T-cell (primary cell): ENCODE data around the gene SCAI. TPM values are rescaled to one million over a fixed set of nuclear protein-coding genes. Genes with fewer than 3 reads are reported as not detected.
A peak's percentile ranks its signal among the peaks of the same experiment; 100 is the strongest.
"Not testable (repeated sequence)": the region's sequence is repeated elsewhere in the genome, so short reads cannot be mapped to it uniquely, and the experiment has no call there.

Experiments used
- ATAC-seq, 4 experiments: fragments of 200-7000 bp in 3 of 4; fragments of 150-1000 bp in 1 of 4; cut with Tn5 transposase; replicated peaks in 1 of 4; 1 replicate in 3 of 4; 2 replicates in 1 of 4; pipeline ENCODE4 v1.10.0; 2021; ENCODE audit warnings: moderate library complexity in 3 of 4, mild to moderate bottlenecking in 2 of 4, moderate number of reproducible peaks in 1 of 4
- CTCF ChIA-PET, 2 donors: fragments of 300-600 bp; sonication (Branson Sonifier 250); formaldehyde crosslinking; loops; one replicate each; lab custom pipeline; 2022; ENCODE audit warnings: antibody characterized with exemption in 2 of 2; lab: Charles Lee
- POLR2A ChIA-PET, 2 donors: fragments of 300-600 bp; sonication (Branson Sonifier 250); formaldehyde crosslinking; loops; one replicate each; lab custom pipeline; 2022; ENCODE audit warnings: antibody characterized with exemption in 2 of 2; lab: Charles Lee
- DNase-seq, 35 experiments: peaks; one replicate each; pipeline versions ENCODE4 v3.0.0 to v3.0.0-alpha.2; 2013 to 2023
- H3K27ac ChIP-seq: one replicate; pipeline ENCODE4 v1.5.1; 2013; ENCODE audit warnings: low read length
- H3K27me3 ChIP-seq, 2 experiments: replicated peaks in 1 of 2; 1 replicate in 1 of 2; 2 replicates in 1 of 2; pipeline versions ENCODE4 v1.6.1 to v1.7.0; 2013; ENCODE audit warnings: low read length in 1 of 2, mixed read lengths in 1 of 2; ENCODE audit not compliant: control insufficient read depth in 2 of 2, insufficient read depth in 2 of 2; ENCODE audit errors: extremely low read depth in 1 of 2
- H3K36me3 ChIP-seq, 2 donors: 1 replicate in 1 of 2; 2 replicates in 1 of 2; pipeline versions ENCODE4 v1.6.1 to v1.7.0; 2013; ENCODE audit warnings: low read length in 1 of 2; ENCODE audit not compliant: control insufficient read depth in 2 of 2, insufficient read depth in 1 of 2; ENCODE audit errors: extremely low read depth in 1 of 2
- H3K4me1 ChIP-seq, 2 experiments: 1 replicate in 1 of 2; 2 replicates in 1 of 2; pipeline versions ENCODE4 v1.6.1 to v1.7.0; 2013; ENCODE audit warnings: low read length in 2 of 2, mixed read lengths in 1 of 2; ENCODE audit not compliant: insufficient read depth in 2 of 2, control insufficient read depth in 1 of 2; ENCODE audit errors: extremely low read depth in 1 of 2
- H3K4me3 ChIP-seq, 2 donors: 1 replicate in 1 of 2; 2 replicates in 1 of 2; pipeline versions ENCODE4 v1.5.1 to v1.7.0; 2013; ENCODE audit warnings: mild to moderate bottlenecking in 2 of 2, low read length in 1 of 2, moderate library complexity in 1 of 2; ENCODE audit not compliant: control insufficient read depth in 1 of 2; ENCODE audit errors: extremely low read depth in 1 of 2
- H3K9me3 ChIP-seq: 2 replicates; pipeline ENCODE4 v1.7.0; 2013
- H3K27ac Mint-ChIP-seq, 2 donors: one replicate each; pipeline ENCODE4 v1.8.0; 2020 to 2021; ENCODE audit warnings: mild to moderate bottlenecking in 2 of 2, mixed read lengths in 2 of 2
- H3K27me3 Mint-ChIP-seq, 2 donors: one replicate each; pipeline ENCODE4 v1.8.0; 2021 to 2022; ENCODE audit warnings: mixed read lengths in 2 of 2
- H3K36me3 Mint-ChIP-seq: one replicate; pipeline ENCODE4 v1.8.0; 2021; ENCODE audit warnings: mixed read lengths
- H3K4me1 Mint-ChIP-seq, 3 donors: one replicate each; pipeline ENCODE4 v1.8.0; 2020 to 2022; ENCODE audit warnings: mixed read lengths in 3 of 3, mild to moderate bottlenecking in 1 of 3
- H3K4me3 Mint-ChIP-seq, 3 donors: one replicate each; pipeline ENCODE4 v1.8.0; 2020 to 2022; ENCODE audit warnings: mild to moderate bottlenecking in 3 of 3, mixed read lengths in 3 of 3, moderate library complexity in 3 of 3
- H3K9me3 Mint-ChIP-seq, 3 donors: one replicate each; pipeline ENCODE4 v1.8.0; 2020 to 2022; ENCODE audit warnings: mixed read lengths in 3 of 3
- WGBS: methylation state at CpG from one replicate; pipeline ENCODE4 v1.1.5; 2013; ENCODE audit warnings: missing lambda C conversion rate; ENCODE audit not compliant: insufficient coverage; 5-methylcytosine and 5-hydroxymethylcytosine counted together
- total RNA-seq, 35 experiments: library from RNA in 6 of 35; stranded (reverse) in 6 of 35; fragments of 120-200 nt in 1 of 35; gene quantifications; one replicate each; pipeline versions ENCODE4 v1.2.1 to v1.2.4 and lab custom pipeline; 2013 to 2026

The SCAI gene
- total RNA-seq, 5 donors from 2014 or later (not counting 1 experiment from before 2014, with no cell fraction given) = 11.4 to 14.3 (median 13.3) TPM

DNA sequence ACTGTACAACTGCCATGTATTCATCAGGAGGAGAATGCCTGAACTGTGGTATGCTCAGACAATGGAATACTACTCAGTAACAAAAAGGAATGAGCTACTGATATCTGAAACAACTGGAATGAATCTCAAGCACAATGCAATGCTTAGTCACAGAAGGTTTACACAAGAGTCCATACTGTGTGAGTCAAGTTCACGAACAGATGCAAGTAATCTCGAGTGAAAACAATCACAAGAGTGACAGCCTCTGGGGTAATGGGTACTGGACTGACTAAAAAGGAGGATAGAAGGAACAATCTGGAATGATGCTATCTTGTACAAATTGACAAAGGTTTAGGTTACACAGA is 182.9 kb downstream of the SCAI start:
- H3K4me3 Mint-ChIP-seq = no peak overlapping the region
- peaks cover 15% of the 10 kb centered on the region for H3K36me3 Mint-ChIP-seq
- H3K9me3 Mint-ChIP-seq = no peaks in the 10 kb centered on the region
- ChIA-PET POLR2A (no interaction called here), CTCF (no interaction called here)
- ATAC-seq = no peak
- H3K27ac ChIP-seq = no peak overlapping the region
- H3K27me3 Mint-ChIP-seq = no peaks in the 10 kb centered on the region
- H3K27ac Mint-ChIP-seq = no peak overlapping the region
- no peaks in the 10 kb centered on the region for H3K27me3 ChIP-seq
- no peak overlapping the region for H3K4me3 ChIP-seq
- no peaks in the 10 kb centered on the region for H3K36me3 ChIP-seq
- WGBS = 100% methylated on average over 1 of the region's 2 CpGs
- peaks cover 18 to 20% (median 18%) of the 10 kb centered on the region in 3 donors for H3K4me1 Mint-ChIP-seq
- peaks cover 11 to 21% of the 10 kb centered on the region in 2 experiments for H3K4me1 ChIP-seq
- no peaks in the 10 kb centered on the region for H3K9me3 ChIP-seq
- DNase-seq = no peak

DNA sequence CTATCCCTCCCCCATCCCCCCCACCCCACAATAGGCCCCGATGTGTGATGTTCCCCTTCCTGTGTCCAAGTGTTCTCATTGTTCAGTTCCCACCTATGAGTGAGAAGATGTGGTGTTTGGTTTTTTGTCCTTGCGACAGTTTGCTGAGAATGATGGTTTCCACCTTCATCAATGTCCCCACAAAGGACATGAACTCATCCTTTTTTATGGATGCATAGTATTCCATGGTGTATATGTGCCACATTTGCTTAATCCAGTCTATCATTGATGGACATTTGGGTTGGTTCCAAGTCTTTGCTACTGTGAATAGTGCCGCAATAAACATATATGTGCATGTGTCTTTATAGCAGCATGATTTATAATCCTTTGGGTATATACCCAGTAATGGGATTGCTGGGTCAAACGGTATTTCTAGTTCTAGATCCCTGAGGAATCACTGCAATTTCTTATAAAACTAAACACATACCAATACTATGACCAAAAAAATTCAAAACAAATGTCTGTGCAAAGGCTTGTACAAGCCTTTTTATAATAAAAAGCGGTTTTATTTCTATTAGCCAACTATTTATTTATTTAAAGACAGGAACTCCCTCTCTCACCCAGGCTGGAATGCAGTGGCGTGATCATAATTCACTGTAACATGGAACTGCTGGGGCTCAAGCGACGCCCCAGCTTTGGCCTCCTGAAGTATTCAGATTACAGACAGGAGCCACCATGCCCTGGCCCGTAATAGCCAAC is 183.5 kb downstream of the SCAI start:
- H3K27me3 Mint-ChIP-seq, DNase-seq, H3K9me3 ChIP-seq, H3K27me3 ChIP-seq, H3K36me3 ChIP-seq, H3K9me3 Mint-ChIP-seq, CTCF ChIA-PET, H3K4me3 Mint-ChIP-seq, H3K27ac ChIP-seq, H3K4me3 ChIP-seq, ATAC-seq, H3K27ac Mint-ChIP-seq: not testable (repeated sequence)
- POLR2A ChIA-PET = interaction anchor here (0.5 to 0.7 kb wide), 2 partner anchors 9 to 20 kb away, joined by 3 to 5 read pairs; no protein-coding TSS in a partner anchor
- peaks cover 12 to 14% (median 12%) of the 10 kb centered on the region in 3 donors for H3K4me1 Mint-ChIP-seq
- H3K4me1 ChIP-seq = peaks cover 11 to 16% of the 10 kb centered on the region in 2 experiments
- peaks cover 15% of the 10 kb centered on the region for H3K36me3 Mint-ChIP-seq
- 97% methylated on average over 5 of the region's 9 CpGs for WGBS

DNA sequence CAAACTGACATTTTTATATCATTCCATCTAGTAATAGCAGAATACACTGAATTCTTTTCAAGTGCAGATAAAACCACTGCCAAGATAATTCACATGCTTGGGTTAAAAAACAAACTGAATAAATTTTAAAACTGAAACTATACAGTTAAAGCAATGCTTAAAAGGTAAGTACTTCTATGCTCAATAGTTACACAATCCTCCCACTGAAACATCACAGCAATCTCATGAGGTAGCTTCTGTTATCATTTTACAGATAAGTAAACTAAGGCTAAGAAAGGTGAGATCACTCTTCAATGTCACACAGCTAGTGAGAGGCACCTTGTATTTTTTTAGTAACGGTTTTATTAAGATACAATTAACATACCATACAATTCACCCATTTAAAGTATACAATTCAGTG is 189.1 kb downstream of the SCAI start:
- WGBS = no CpG with 5 or more reads among the region's 1 CpG

DNA sequence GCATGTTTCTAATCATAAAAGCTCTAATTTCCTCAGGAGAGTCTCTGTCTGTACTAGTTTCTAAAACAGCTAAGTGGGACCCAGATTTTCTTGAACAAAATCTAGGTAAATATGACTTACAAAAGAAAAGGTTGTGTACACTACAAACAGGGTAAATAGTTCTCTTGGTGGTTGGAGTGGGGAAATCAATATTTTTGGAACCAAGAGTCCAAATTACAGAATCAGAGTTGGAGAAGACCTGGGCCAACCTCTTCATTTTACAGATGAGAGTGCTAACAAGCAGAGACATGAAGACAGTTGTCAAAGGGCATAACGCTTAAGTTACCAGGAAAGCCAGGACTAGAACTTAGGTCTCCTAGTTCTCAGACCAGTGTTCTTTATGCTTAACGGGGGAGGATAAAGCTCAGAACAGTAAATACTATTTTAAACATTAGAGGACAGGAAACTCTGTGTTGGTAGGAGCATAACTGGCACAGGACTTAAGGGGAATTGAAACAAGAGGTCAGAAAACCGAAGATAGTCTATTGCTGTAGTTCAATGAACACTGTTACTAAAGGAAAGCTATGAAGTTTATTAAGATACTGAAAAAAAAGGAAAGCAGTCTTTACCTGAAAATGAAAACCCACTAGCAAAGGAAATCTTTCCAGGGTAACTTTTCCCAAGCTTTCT is 193.1 kb downstream of the SCAI start:
- Mint-ChIP-seq H3K4me1 (peaks cover 0 to 3% (median 0%) of the 10 kb centered on the region in 3 donors), H3K4me3 (no peak overlapping the region), H3K36me3 (peaks cover 14% of the 10 kb centered on the region), H3K27me3 (no peaks in the 10 kb centered on the region), H3K9me3 (no peaks in the 10 kb centered on the region), H3K27ac (no peak overlapping the region)
- H3K9me3 ChIP-seq = no peaks in the 10 kb centered on the region
- DNase-seq (no peak), ATAC-seq (no peak)
- no CpG with 5 or more reads among the region's 3 CpGs for WGBS
- no peak overlapping the region for H3K4me3 ChIP-seq
- CTCF ChIA-PET = interaction anchor here in 1 of 2 donors (1.5 kb wide), 1 partner anchor 16 kb away, joined by 3 read pairs; no protein-coding TSS in a partner anchor
- no peaks in the 10 kb centered on the region for H3K36me3 ChIP-seq
- no peaks in the 10 kb centered on the region for H3K27me3 ChIP-seq
- H3K4me1 ChIP-seq = no peaks in the 10 kb centered on the region
- POLR2A ChIA-PET = interaction anchor here in 1 of 2 donors (0.6 kb wide), 2 partner anchors 9 to 16 kb away, joined by 3 read pairs; no protein-coding TSS in a partner anchor
- H3K27ac ChIP-seq = no peak overlapping the region

More for the DNA sequence above, 189.1 kb downstream of the SCAI start:
- Histone ChIP-seq H3K9me3 (no peaks in the 10 kb centered on the region), H3K4me1 (no peaks in the 10 kb centered on the region), H3K27ac (no peak overlapping the region), H3K27me3 (no peaks in the 10 kb centered on the region), H3K4me3 (no peak overlapping the region), H3K36me3 (no peaks in the 10 kb centered on the region)
- POLR2A ChIA-PET = no interaction called here
- Mint-ChIP-seq H3K36me3 (peaks cover 17% of the 10 kb centered on the region), H3K27ac (no peak overlapping the region), H3K27me3 (no peaks in the 10 kb centered on the region), H3K4me3 (no peak overlapping the region), H3K4me1 (peaks cover 0 to 3% (median 0%) of the 10 kb centered on the region in 3 donors), H3K9me3 (no peaks in the 10 kb centered on the region)
- CTCF ChIA-PET = no interaction called here
- ATAC-seq (no peak), DNase-seq (no peak)

DNA sequence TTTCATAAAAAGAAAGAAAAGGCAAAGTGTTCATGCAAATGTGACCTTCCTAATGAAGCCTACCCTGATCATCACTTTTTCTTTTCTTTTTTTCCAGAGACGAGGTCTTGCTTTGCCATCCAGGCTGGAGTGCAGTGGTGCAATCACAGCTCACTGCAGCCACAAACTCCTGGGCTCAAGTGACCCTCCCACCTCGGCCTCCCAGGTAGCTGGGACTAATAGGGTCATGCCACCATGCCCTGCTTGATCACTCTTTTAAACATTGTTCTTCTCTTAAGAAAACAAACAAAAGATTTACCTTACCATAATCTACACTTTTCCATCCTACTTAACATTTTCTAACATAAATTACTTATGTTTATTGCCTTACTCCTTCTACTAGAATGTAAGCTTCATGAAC is 193.9 kb downstream of the SCAI start:
- Histone ChIP-seq H3K4me3 (no peak overlapping the region), H3K36me3 (no peaks in the 10 kb centered on the region), H3K9me3 (no peaks in the 10 kb centered on the region), H3K27ac (no peak overlapping the region), H3K27me3 (no peaks in the 10 kb centered on the region), H3K4me1 (no peaks in the 10 kb centered on the region)
- Mint-ChIP-seq H3K27me3 (no peaks in the 10 kb centered on the region), H3K4me3 (no peak overlapping the region), H3K4me1 (peaks cover 0 to 3% (median 0%) of the 10 kb centered on the region in 3 donors), H3K27ac (peak overlapping the region in 1 of 2 donors; percentile 31), H3K9me3 (no peaks in the 10 kb centered on the region), H3K36me3 (peaks cover 14% of the 10 kb centered on the region)
- DNase-seq (no peak), ATAC-seq (no peak)
- 95% methylated on average over 2 of the region's 2 CpGs for WGBS
- POLR2A ChIA-PET = no interaction called here
- CTCF ChIA-PET = interaction anchor here in 1 of 2 donors (1.5 kb wide), 1 partner anchor 16 kb away, joined by 3 read pairs; no protein-coding TSS in a partner anchor

DNA sequence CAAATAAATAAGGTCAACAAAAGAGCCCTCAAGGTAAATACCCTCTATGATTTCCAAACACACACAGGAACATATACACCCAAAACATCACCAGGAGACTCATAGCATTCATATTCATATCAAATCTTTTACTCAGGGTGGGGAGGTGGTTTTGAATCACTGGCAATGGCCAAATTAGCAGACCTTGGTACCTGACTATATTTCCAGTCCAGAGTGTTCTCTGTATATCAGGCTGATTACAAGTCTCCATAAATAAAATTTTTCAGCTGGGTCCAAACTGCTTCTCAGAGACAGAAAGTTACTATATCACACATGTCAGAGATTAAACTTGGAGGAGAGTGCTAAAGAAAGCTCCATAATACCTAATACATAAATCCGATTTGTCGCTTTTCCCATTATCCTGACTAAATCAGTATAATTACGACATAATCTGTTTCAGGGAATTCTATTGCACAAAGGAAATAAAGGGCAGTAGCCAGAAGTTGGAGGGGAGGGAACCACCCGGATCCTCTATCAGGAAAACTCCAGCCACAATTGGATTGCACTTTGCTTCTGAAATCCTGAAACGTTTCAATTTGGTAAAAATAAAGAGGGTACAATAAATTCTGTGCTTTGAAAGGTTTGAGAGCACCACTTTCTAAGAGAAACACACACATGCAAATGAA is 195.5 kb downstream of the SCAI start:
- no peaks in the 10 kb centered on the region for H3K4me1 ChIP-seq
- ATAC-seq = no peak
- H3K27ac ChIP-seq = no peak overlapping the region
- Mint-ChIP-seq H3K4me3 (no peak overlapping the region), H3K4me1 (peaks cover under 1 to 3% (median 2%) of the 10 kb centered on the region in 3 donors), H3K27ac (no peak overlapping the region), H3K36me3 (peaks cover 14% of the 10 kb centered on the region), H3K27me3 (no peaks in the 10 kb centered on the region), H3K9me3 (no peaks in the 10 kb centered on the region)
- DNase-seq = no peak
- no peaks in the 10 kb centered on the region for H3K27me3 ChIP-seq
- ChIA-PET CTCF (interaction anchor here in 1 of 2 donors (0.7 to 0.9 kb wide), 2 partner anchors 17 to 18 kb away, joined by 3 read pairs; no protein-coding TSS in a partner anchor), POLR2A (no interaction called here)
- WGBS = no CpG with 5 or more reads among the region's 5 CpGs
- no peaks in the 10 kb centered on the region for H3K36me3 ChIP-seq
- H3K4me3 ChIP-seq = no peak overlapping the region
- no peaks in the 10 kb centered on the region for H3K9me3 ChIP-seq
